Neural progenitor cell (in vitro differentiated cells): ENCODE data around the gene SNRNP40. TPM values are rescaled to one million over a fixed set of nuclear protein-coding genes. Genes with fewer than 3 reads are reported as not detected.

ENCODE experiments used
- DNase-seq: peaks from one replicate; pipeline ENCODE4 v3.0.0-alpha.2; 2016; ENCODE audit warnings: low spot score
- H2AFZ ChIP-seq: fragments of 200-600 bp; sonication (generic); replicated peaks from 2 replicates; pipeline ENCODE4 v1.6.1; 2016; ENCODE audit warnings: antibody characterized with exemption
- H3F3A ChIP-seq: fragments of 200-600 bp; sonication (generic); 2 replicates; pipeline ENCODE4 v1.6.1; 2016; ENCODE audit warnings: antibody characterized with exemption, low read depth
- H3K27ac ChIP-seq: fragments of 200-600 bp; sonication (generic); 2 replicates; pipeline ENCODE4 v1.5.1; 2016; ENCODE audit warnings: mild to moderate bottlenecking
- H3K27me3 ChIP-seq: fragments of 200-600 bp; sonication (generic); 2 replicates; pipeline ENCODE4 v1.6.1; 2016; ENCODE audit warnings: mild to moderate bottlenecking, moderate library complexity
- H3K36me3 ChIP-seq: fragments of 200-600 bp; sonication (generic); 2 replicates; pipeline ENCODE4 v1.5.1; 2016
- H3K4me1 ChIP-seq: fragments of 200-600 bp; sonication (generic); 2 replicates; pipeline ENCODE4 v1.6.1; 2016; ENCODE audit warnings: mixed run types
- H3K4me2 ChIP-seq: fragments of 200-600 bp; sonication (generic); 2 replicates; pipeline ENCODE4 v1.6.1; 2016
- H3K4me3 ChIP-seq: fragments of 200-600 bp; sonication (generic); 2 replicates; pipeline ENCODE4 v1.5.1; 2016
- H3K79me2 ChIP-seq: fragments of 200-600 bp; sonication (generic); 2 replicates; pipeline ENCODE4 v1.6.1; 2016; ENCODE audit warnings: low read depth
- H3K9ac ChIP-seq: fragments of 200-600 bp; sonication (generic); 2 replicates; pipeline ENCODE4 v1.6.1; 2016
- H3K9me3 ChIP-seq: fragments of 200-600 bp; sonication (generic); 2 replicates; pipeline ENCODE4 v1.5.1; 2016; ENCODE audit warnings: low read depth
- H4K20me1 ChIP-seq: fragments of 200-600 bp; sonication (generic); 2 replicates; pipeline ENCODE4 v1.6.1; 2016; ENCODE audit warnings: low read depth
- H3K27ac Mint-ChIP-seq: 3 replicates; pipeline ENCODE4 v1.8.0; 2021; ENCODE audit warnings: mixed read lengths
- H3K27me3 Mint-ChIP-seq: 2 replicates; pipeline ENCODE4 v1.8.0; 2022; ENCODE audit warnings: low read depth, mild to moderate bottlenecking, inconsistent platforms, moderate library complexity, mixed read lengths; ENCODE audit not compliant: insufficient read depth
- H3K36me3 Mint-ChIP-seq: 3 replicates; pipeline ENCODE4 v1.8.0; 2021; ENCODE audit warnings: mixed read lengths
- H3K4me1 Mint-ChIP-seq: 3 replicates; pipeline ENCODE4 v1.8.0; 2021; ENCODE audit warnings: mixed read lengths
- H3K4me3 Mint-ChIP-seq: 3 replicates; pipeline ENCODE4 v1.8.0; 2021; ENCODE audit warnings: mild to moderate bottlenecking, moderate library complexity, mixed read lengths
- H3K9me3 Mint-ChIP-seq: 3 replicates; pipeline ENCODE4 v1.8.0; 2020; ENCODE audit warnings: mixed read lengths
- EZH2 ChIP-seq: fragments of 200-600 bp; sonication (generic); IDR thresholded peaks from 2 replicates; pipeline ENCODE4 v1.6.1; 2017; ENCODE audit warnings: antibody characterized with exemption, mild to moderate bottlenecking, moderate library complexity
- EZH2phosphoT487 ChIP-seq: fragments of 200-600 bp; sonication (generic); IDR thresholded peaks from 2 replicates; pipeline ENCODE4 v1.6.1; 2017; ENCODE audit warnings: antibody characterized with exemption
- total RNA-seq: library from RNA; depleted of rRNA; stranded (reverse); fragments of >200 nt; gene quantifications from 2 replicates; pipeline ENCODE4 v1.2.3, GENCODE V29; 2015; ENCODE audit warnings: low replicate concordance
- TF ChIP-seq, protein P1 (sequence below): fragments of 200-600 bp; sonication (generic); IDR thresholded peaks from 2 replicates; pipeline ENCODE4 v1.5.1; 2017; ENCODE audit warnings: antibody characterized with exemption, mild to moderate bottlenecking

SNRNP40 gene
- total RNA-seq, 1 donor from 2014 or later = 179 TPM

DNA sequence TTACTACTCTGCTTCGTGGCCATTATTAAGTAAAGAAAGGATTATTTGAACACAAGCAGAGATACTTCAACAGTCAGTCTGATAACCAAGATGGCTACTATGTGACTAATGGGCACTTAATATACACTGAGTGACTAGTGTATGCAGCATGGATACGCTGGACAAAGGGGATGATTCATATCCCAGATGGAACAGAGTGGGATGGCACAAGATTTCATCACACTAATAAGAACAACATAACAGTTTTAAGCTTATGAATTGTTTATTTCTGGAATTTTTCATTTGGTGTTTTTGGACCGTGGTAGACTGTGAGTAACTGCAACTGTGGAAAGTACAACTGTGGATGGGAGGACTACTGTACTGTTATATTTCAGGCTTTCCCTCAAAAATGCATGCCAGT is 9.7 kb upstream of the SNRNP40 start:
- H3K36me3 Mint-ChIP-seq = peaks cover 17% of the 10 kb centered on the region
- Histone ChIP-seq H3K9ac (no peak overlapping the region), H3K36me3 (no peaks in the 10 kb centered on the region), H3K4me1 (no peaks in the 10 kb centered on the region), H3K27me3 (no peaks in the 10 kb centered on the region), H3F3A (no peaks in the 10 kb centered on the region), H3K4me3 (no peak overlapping the region), H4K20me1 (peaks cover 25% of the 10 kb centered on the region), H2AFZ (no peak overlapping the region), H3K9me3 (no peaks in the 10 kb centered on the region), H3K79me2 (peaks cover 60% of the 10 kb centered on the region), H3K4me2 (no peak overlapping the region), H3K27ac (no peak overlapping the region)
- no peaks in the 10 kb centered on the region for H3K4me1 Mint-ChIP-seq
- H3K9me3 Mint-ChIP-seq = no peaks in the 10 kb centered on the region
- H3K27me3 Mint-ChIP-seq = no peaks in the 10 kb centered on the region
- no peak for TF ChIP-seq EZH2phosphoT487
- TF ChIP-seq, protein P1, sequence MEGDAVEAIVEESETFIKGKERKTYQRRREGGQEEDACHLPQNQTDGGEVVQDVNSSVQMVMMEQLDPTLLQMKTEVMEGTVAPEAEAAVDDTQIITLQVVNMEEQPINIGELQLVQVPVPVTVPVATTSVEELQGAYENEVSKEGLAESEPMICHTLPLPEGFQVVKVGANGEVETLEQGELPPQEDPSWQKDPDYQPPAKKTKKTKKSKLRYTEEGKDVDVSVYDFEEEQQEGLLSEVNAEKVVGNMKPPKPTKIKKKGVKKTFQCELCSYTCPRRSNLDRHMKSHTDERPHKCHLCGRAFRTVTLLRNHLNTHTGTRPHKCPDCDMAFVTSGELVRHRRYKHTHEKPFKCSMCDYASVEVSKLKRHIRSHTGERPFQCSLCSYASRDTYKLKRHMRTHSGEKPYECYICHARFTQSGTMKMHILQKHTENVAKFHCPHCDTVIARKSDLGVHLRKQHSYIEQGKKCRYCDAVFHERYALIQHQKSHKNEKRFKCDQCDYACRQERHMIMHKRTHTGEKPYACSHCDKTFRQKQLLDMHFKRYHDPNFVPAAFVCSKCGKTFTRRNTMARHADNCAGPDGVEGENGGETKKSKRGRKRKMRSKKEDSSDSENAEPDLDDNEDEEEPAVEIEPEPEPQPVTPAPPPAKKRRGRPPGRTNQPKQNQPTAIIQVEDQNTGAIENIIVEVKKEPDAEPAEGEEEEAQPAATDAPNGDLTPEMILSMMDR = no peak
- TF ChIP-seq EZH2 = no peak
- H3K27ac Mint-ChIP-seq = no peak overlapping the region
- DNase-seq = no peak
- H3K4me3 Mint-ChIP-seq = no peak overlapping the region

DNA sequence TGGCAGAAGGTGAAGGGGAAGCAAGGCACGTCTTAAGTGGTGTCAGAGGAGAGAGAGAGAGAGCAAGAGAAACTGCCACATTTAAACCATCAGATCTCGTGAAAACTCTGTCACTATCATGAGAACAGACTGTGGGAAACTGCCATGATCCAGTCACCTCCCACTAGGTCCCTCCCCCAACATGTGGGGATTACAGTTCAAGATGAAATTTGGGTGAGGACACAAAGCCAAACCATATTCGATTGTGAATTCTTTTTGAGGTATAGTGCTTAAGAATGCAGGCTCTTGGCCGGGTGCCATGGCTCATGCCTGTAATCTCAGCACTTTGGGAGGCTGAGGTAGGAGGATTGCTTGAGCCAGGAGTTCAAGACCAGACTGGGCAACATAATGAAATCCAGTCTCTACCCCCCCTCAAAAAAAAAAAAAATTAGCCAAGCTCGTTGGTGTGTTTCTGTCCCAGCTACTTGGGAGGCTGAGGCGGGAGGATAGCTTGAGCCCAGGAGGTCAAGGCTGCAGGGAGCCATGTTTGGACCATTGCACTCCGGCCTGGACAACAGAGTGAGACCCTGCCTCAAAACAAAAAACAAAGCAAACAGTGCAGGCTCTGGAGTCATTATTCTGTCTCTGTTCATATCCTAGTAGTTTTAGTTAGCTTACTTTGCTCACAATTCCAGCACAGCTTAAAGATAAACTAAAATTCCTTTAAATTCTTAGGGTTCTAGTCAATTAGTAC is 6.3 kb upstream of the SNRNP40 start:
- no peak overlapping the region for H3K9ac ChIP-seq
- H3K4me1 ChIP-seq = peaks cover 7% of the 10 kb centered on the region
- no peak overlapping the region for H3K27ac ChIP-seq
- H3K4me3 ChIP-seq = no peak overlapping the region
- no peaks in the 10 kb centered on the region for H3K36me3 ChIP-seq
- TF ChIP-seq, protein P1 = no peak
- TF ChIP-seq EZH2phosphoT487 (no peak), EZH2 (no peak)
- Mint-ChIP-seq H3K4me1 (peaks cover 16% of the 10 kb centered on the region), H3K36me3 (peaks cover 4% of the 10 kb centered on the region), H3K27me3 (no peaks in the 10 kb centered on the region), H3K9me3 (no peaks in the 10 kb centered on the region), H3K27ac (no peak overlapping the region), H3K4me3 (no peak overlapping the region)
- H3K79me2 ChIP-seq = peaks cover 89% of the 10 kb centered on the region
- DNase-seq = no peak
- H3K27me3 ChIP-seq = no peaks in the 10 kb centered on the region
- H3F3A ChIP-seq = no peaks in the 10 kb centered on the region
- H2AFZ ChIP-seq = no peak overlapping the region
- H3K9me3 ChIP-seq = no peaks in the 10 kb centered on the region
- no peak overlapping the region for H3K4me2 ChIP-seq
- H4K20me1 ChIP-seq = peaks cover 24% of the 10 kb centered on the region

DNA sequence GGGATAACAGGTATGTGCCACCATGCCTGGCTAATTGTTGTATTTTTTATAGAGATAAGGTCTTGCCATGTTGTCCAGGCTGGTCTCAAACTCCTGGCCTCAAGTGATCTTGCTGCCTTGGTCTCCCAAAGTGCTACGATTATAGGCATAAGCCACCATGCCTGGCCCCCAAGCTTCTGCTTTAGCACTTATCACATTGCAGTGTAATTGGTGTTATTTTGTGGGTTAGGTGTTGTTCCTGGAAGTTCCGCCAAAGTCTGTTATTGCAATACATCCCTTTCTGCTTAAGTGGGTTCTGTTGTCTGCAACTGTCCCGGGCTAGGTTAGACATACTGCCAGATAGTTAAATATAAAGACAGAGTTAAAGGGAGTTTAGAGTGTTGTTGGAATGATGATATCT is 3.6 kb upstream of the SNRNP40 start:
- Histone ChIP-seq H3K9me3 (no peaks in the 10 kb centered on the region), H3K27ac (no peak overlapping the region), H3K4me1 (peaks cover 17% of the 10 kb centered on the region), H4K20me1 (peaks cover 23% of the 10 kb centered on the region), H3K79me2 (peaks cover 95% of the 10 kb centered on the region), H3F3A (peaks cover 4% of the 10 kb centered on the region), H3K9ac (no peak overlapping the region), H3K36me3 (no peaks in the 10 kb centered on the region), H3K4me2 (no peak overlapping the region), H3K27me3 (no peaks in the 10 kb centered on the region), H3K4me3 (no peak overlapping the region), H2AFZ (no peak overlapping the region)
- Mint-ChIP-seq H3K9me3 (no peaks in the 10 kb centered on the region), H3K27me3 (no peaks in the 10 kb centered on the region), H3K36me3 (no peaks in the 10 kb centered on the region), H3K27ac (no peak overlapping the region), H3K4me3 (no peak overlapping the region), H3K4me1 (peaks cover 16% of the 10 kb centered on the region)
- DNase-seq = no peak
- TF ChIP-seq EZH2phosphoT487 (no peak), EZH2 (no peak)
- TF ChIP-seq, protein P1 = no peak
